IMR-90 (cell line): ENCODE results near the gene RBMS3. TPM values are rescaled to one million over a fixed set of nuclear protein-coding genes. Genes with fewer than 3 reads are reported as not detected.

ENCODE experiments used
- ATAC-seq: fragments of 200-7000 bp; cut with Tn5 transposase; 2 replicates; pipeline ENCODE4 v1.9.1; 2020; ENCODE audit warnings: low read depth, mild to moderate bottlenecking, moderate library complexity
- BruUV-seq: library from RNA; stranded (reverse); fragments of 400-500 nt; replicated peaks from 2 replicates; lab custom pipeline; 2021; lab: Mats Ljungman, UMichigan
- CTCF ChIA-PET: fragments of 300-600 bp; formaldehyde crosslinking; extraction: SDS; loops from one replicate; lab custom pipeline; 2021; ENCODE audit warnings: antibody characterized with exemption; lab: Yijun Ruan, JAX
- POLR2A ChIA-PET: fragments of 300-600 bp; sonication (Branson Sonifier 250); formaldehyde crosslinking; loops from one replicate; lab custom pipeline; 2022; ENCODE audit warnings: antibody characterized with exemption; ENCODE audit not compliant: unreplicated experiment; lab: Charles Lee
- DNase-seq: peaks from one replicate; pipeline ENCODE4 v3.0.0; 2013
- H2AFZ ChIP-seq: replicated peaks from 2 replicates; pipeline ENCODE3; 2013; ENCODE audit warnings: low read length, mild to moderate bottlenecking; ENCODE audit not compliant: poor library complexity
- H2AK5ac ChIP-seq: 2 replicates; pipeline ENCODE4 v1.6.1; 2013; ENCODE audit warnings: low read depth, low read length, inconsistent platforms
- H2AK9ac ChIP-seq: replicated peaks from 2 replicates; pipeline ENCODE3; 2013; ENCODE audit warnings: mild to moderate bottlenecking, low read depth, low read length, moderate library complexity; ENCODE audit not compliant: poor library complexity
- H2BK120ac ChIP-seq: 2 replicates; pipeline ENCODE4 v1.6.1; 2013; ENCODE audit warnings: low read depth, low read length, inconsistent platforms
- H2BK15ac ChIP-seq: 3 replicates; pipeline ENCODE4 v1.6.1; 2013; ENCODE audit warnings: low read depth, low read length, inconsistent platforms
- H2BK20ac ChIP-seq: 2 replicates; pipeline ENCODE4 v1.6.1; 2013; ENCODE audit warnings: low read depth, mild to moderate bottlenecking, inconsistent platforms, low read length, moderate library complexity
- H2BK5ac ChIP-seq: 2 replicates; pipeline ENCODE4 v1.6.1; 2013; ENCODE audit warnings: mild to moderate bottlenecking, low read depth, low read length, inconsistent platforms; ENCODE audit not compliant: poor library complexity, severe bottlenecking
- H3K14ac ChIP-seq: replicated peaks from 2 replicates; pipeline ENCODE4 v1.6.1; 2013; ENCODE audit warnings: low read depth, low read length, inconsistent platforms
- H3K18ac ChIP-seq: 2 replicates; pipeline ENCODE4 v1.6.1; 2013; ENCODE audit warnings: low read depth, low read length, control low read depth
- H3K23ac ChIP-seq: 2 replicates; pipeline ENCODE4 v1.6.1; 2013; ENCODE audit warnings: low read depth, low read length, inconsistent platforms
- H3K27ac ChIP-seq: 2 replicates; pipeline ENCODE4 v1.5.1; 2013; ENCODE audit warnings: mild to moderate bottlenecking, control low read depth, low read length; ENCODE audit not compliant: insufficient read depth
- H3K27me3 ChIP-seq: 2 replicates; pipeline ENCODE4 v1.6.1; 2013; ENCODE audit warnings: low read length; ENCODE audit not compliant: control insufficient read depth, insufficient read depth
- H3K36me3 ChIP-seq: 2 replicates; pipeline ENCODE4 v1.6.1; 2013; ENCODE audit warnings: low read length, mixed read lengths; ENCODE audit not compliant: control insufficient read depth, insufficient read depth
- H3K4ac ChIP-seq: 2 replicates; pipeline ENCODE4 v1.6.1; 2013; ENCODE audit warnings: low read depth, low read length, inconsistent platforms
- H3K4me1 ChIP-seq: 2 replicates; pipeline ENCODE4 v1.6.1; 2013; ENCODE audit warnings: low read length, mixed read lengths; ENCODE audit not compliant: control insufficient read depth, insufficient read depth
- H3K4me2 ChIP-seq: 2 replicates; pipeline ENCODE4 v1.6.1; 2013; ENCODE audit warnings: low read depth, mild to moderate bottlenecking, control low read depth, low read length, moderate library complexity
- H3K4me3 ChIP-seq: 2 replicates; pipeline ENCODE4 v1.5.1; 2013; ENCODE audit warnings: low read depth, mild to moderate bottlenecking, control low read depth, low read length, moderate library complexity; ENCODE audit not compliant: insufficient read depth
- H3K56ac ChIP-seq: 2 replicates; pipeline ENCODE4 v1.6.1; 2013; ENCODE audit warnings: low read length, inconsistent platforms; ENCODE audit not compliant: insufficient read depth; ENCODE audit errors: extremely low read depth
- H3K79me1 ChIP-seq, 2 experiments: 2 replicates each; pipeline ENCODE4 v1.6.1; 2013; ENCODE audit warnings: low read length in 2 of 2, inconsistent platforms in 1 of 2, low read depth in 1 of 2
- H3K9ac ChIP-seq: 2 replicates; pipeline ENCODE4 v1.6.1; 2013; ENCODE audit warnings: low read depth, low read length, control low read depth
- H3K9me1 ChIP-seq: 2 replicates; pipeline ENCODE4 v1.6.1; 2013; ENCODE audit warnings: low read length, inconsistent platforms; ENCODE audit not compliant: insufficient read depth
- H3K9me3 ChIP-seq: 2 replicates; pipeline ENCODE4 v1.6.1; 2013; ENCODE audit warnings: low read length; ENCODE audit not compliant: control insufficient read depth, insufficient read depth
- H4K20me1 ChIP-seq: 2 replicates; pipeline ENCODE4 v1.6.1; 2013; ENCODE audit warnings: low read length, inconsistent platforms; ENCODE audit not compliant: insufficient read depth
- H4K5ac ChIP-seq: 2 replicates; pipeline ENCODE4 v1.6.1; 2013; ENCODE audit warnings: mild to moderate bottlenecking, low read depth, low read length, control low read depth
- H4K8ac ChIP-seq, 2 experiments: 2 replicates each; pipeline ENCODE4 v1.6.1; 2013; ENCODE audit warnings: low read depth in 2 of 2, low read length in 2 of 2, control low read depth in 1 of 2, inconsistent platforms in 1 of 2
- H4K91ac ChIP-seq: 2 replicates; pipeline ENCODE4 v1.6.1; 2013; ENCODE audit warnings: low read depth, low read length, inconsistent platforms; ENCODE audit not compliant: insufficient read depth
- BHLHE40 ChIP-seq: fragments of 150-350 bp; IDR thresholded peaks from 2 replicates; pipeline ENCODE4 v1.6.1; 2016; ENCODE audit warnings: mild to moderate bottlenecking, low read depth, low read length
- CEBPB ChIP-seq: IDR thresholded peaks from 2 replicates; pipeline ENCODE4 v1.6.1; 2012; ENCODE audit warnings: low read depth, low read length, improper control_type of control experiment
- CHD1 ChIP-seq: IDR thresholded peaks from 2 replicates; pipeline ENCODE4 v1.6.1; 2012; ENCODE audit warnings: low read depth, low read length, improper control_type of control experiment
- FOS ChIP-seq: fragments of 150-350 bp; IDR thresholded peaks from 2 replicates; pipeline ENCODE4 v1.6.1; 2016; ENCODE audit warnings: low read depth, low read length
- MAFK ChIP-seq: IDR thresholded peaks from 2 replicates; pipeline ENCODE4 v1.6.1; 2012; ENCODE audit warnings: low read depth, low read length, improper control_type of control experiment
- MAZ ChIP-seq: IDR thresholded peaks from 2 replicates; pipeline ENCODE4 v1.6.1; 2012; ENCODE audit warnings: low read depth, mild to moderate bottlenecking, low read length, improper control_type of control experiment, moderate library complexity, borderline replicate concordance
- MXI1 ChIP-seq: IDR thresholded peaks from 2 replicates; pipeline ENCODE4 v1.6.1; 2012; ENCODE audit warnings: low read depth, mild to moderate bottlenecking, low read length, moderate library complexity, borderline replicate concordance
- NFE2L2 ChIP-seq: fragments of 150-350 bp; IDR thresholded peaks from 2 replicates; pipeline ENCODE4 v1.6.1; 2016; ENCODE audit warnings: low read depth, mild to moderate bottlenecking, low read length
- POLR2A ChIP-seq: IDR thresholded peaks from 2 replicates; pipeline ENCODE4 v1.6.1; 2012; ENCODE audit warnings: mild to moderate bottlenecking, low read depth, low read length
- RAD21 ChIP-seq: IDR thresholded peaks from 2 replicates; pipeline ENCODE4 v1.6.1; 2012; ENCODE audit warnings: low read length, improper control_type of control experiment
- RCOR1 ChIP-seq: IDR thresholded peaks from 2 replicates; pipeline ENCODE4 v1.6.1; 2012; ENCODE audit warnings: mild to moderate bottlenecking, low read length, improper control_type of control experiment; ENCODE audit not compliant: insufficient replicate concordance
- RFX5 ChIP-seq: IDR thresholded peaks from 2 replicates; pipeline ENCODE4 v1.8.0; 2012; ENCODE audit warnings: low read depth, mild to moderate bottlenecking, low read length, moderate library complexity
- SMC3 ChIP-seq: fragments of 150-350 bp; IDR thresholded peaks from 2 replicates; pipeline ENCODE4 v1.6.1; 2016; ENCODE audit warnings: low read depth, mild to moderate bottlenecking, antibody characterized with exemption, low read length, moderate library complexity
- dilution Hi-C: fragments of 300-500 bp; cut with HindIII; formaldehyde crosslinking; loops from one replicate; pipeline ENCODE4 v1.14.3; 2018; ENCODE audit warnings: low sequenced_read_pairs; ENCODE audit not compliant: unreplicated experiment
- in situ Hi-C: fragments of 300-500 bp; cut with MboI; formaldehyde crosslinking; loops from 3 replicates; pipeline ENCODE4 v1.14.3; 2019; ENCODE audit warnings: low sequenced_read_pairs, inconsistent platforms, mixed read lengths
- intact Hi-C: fragments of 100-400 bp; cut with micrococcal nuclease; formaldehyde crosslinking; loops from 2 replicates; pipeline ENCODE4 v1.10.0; 2022
- polyA plus RNA-seq, 3 experiments: library from polyadenylated mRNA; depleted of rRNA; stranded (reverse); fragments of >200 nt; gene quantifications; 2 replicates each; pipeline ENCODE4 v1.2.3, GENCODE V29; 2012; ENCODE audit warnings: low replicate concordance in 1 of 3
- total RNA-seq: library from RNA; depleted of rRNA; stranded (reverse); fragments of >200 nt; gene quantifications from 2 replicates; pipeline ENCODE4 v1.2.3, GENCODE V29; 2012
- TF ChIP-seq, protein P1 (sequence below): fragments of 150-350 bp; IDR thresholded peaks from 2 replicates; pipeline ENCODE4 v1.6.1; 2017; ENCODE audit warnings: mild to moderate bottlenecking, antibody characterized with exemption, low read length, low read depth
- TF ChIP-seq, protein P2 (sequence below): fragments of 150-350 bp; IDR thresholded peaks from 2 replicates; pipeline ENCODE4 v1.6.1; 2016; ENCODE audit warnings: low read depth, mild to moderate bottlenecking, low read length, moderate library complexity, borderline replicate concordance
- TF ChIP-seq, protein P3 (sequence below): conservative IDR thresholded peaks from 2 replicates; pipeline ENCODE4 v1.5.1; 2012; ENCODE audit warnings: mild to moderate bottlenecking, low read depth, low read length, improper control_type of control experiment

Gene RBMS3
- total and polyA plus RNA-seq, 2 of the 4 experiments (the other 2 are of a cell fraction): 15.2 to 127 TPM

DNA sequence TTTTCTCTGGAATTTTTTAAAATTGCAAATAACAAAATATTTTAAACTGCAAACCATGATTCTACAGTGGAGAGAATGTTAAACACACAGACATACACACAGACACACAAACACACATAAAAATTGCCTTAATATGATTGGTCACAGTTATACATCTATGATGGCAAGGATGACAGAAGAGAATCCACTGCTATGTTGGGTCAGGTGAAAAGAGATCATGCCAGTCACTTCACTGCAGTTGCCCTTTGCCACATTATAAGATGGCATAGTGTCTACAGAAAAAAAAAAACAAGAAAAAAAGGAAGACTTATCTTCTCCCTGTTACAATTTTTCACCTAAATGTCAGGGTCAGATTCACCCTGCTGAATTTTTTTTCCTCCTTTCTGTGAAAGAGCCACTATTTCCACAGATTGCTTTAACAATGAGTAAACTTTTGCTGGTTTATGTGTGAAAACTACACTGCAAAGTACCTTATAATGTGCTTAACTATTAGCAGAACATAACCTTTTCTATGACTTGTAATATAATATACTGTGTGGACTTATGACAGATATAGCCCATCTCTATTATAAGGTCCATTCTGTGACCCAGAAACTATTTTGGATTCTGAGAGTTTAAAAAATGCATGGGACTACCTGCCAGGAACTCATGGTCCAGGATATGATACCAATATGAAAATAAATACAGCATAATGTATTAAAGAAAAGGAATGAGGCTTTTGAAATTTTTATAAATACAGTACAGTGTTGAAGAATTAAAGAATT is 111.9 kb downstream of the RBMS3 start:
- Histone ChIP-seq H2AK9ac (no peak overlapping the region), H3K56ac (no peak overlapping the region), H2BK15ac (no peak overlapping the region), H3K27ac (no peak overlapping the region), H3K9me1 (no peaks in the 10 kb centered on the region), H3K4me3 (no peak overlapping the region), H3K23ac (no peak overlapping the region), H2BK120ac (no peak overlapping the region), H3K79me1 (peaks cover 23 to 35% of the 10 kb centered on the region in 2 experiments), H2BK20ac (no peak overlapping the region), H4K5ac (no peak overlapping the region), H4K91ac (no peak overlapping the region), H3K4ac (no peak overlapping the region), H3K14ac (no peak overlapping the region), H3K4me1 (peaks cover 2% of the 10 kb centered on the region; the same call in 1 of the 2 replicates), H3K9ac (no peak overlapping the region), H3K27me3 (no peaks in the 10 kb centered on the region), H2BK5ac (no peak overlapping the region), H3K4me2 (no peak overlapping the region), H3K18ac (no peak overlapping the region), H3K36me3 (peaks cover 1% of the 10 kb centered on the region; the same call in 1 of the 2 replicates), H3K9me3 (no peaks in the 10 kb centered on the region), H4K20me1 (peaks cover 5% of the 10 kb centered on the region; the same call in 1 of the 2 replicates), H2AK5ac (no peak overlapping the region), H2AFZ (no peak overlapping the region), H4K8ac (no peak overlapping the region)
- no peak for DNase-seq
- dilution Hi-C loops (no loop called here), in situ Hi-C loops (no loop called here), intact Hi-C loops (no loop called here)
- TF ChIP-seq RFX5: no peak
- no peak for TF ChIP-seq FOS
- no peak for TF ChIP-seq RAD21
- TF ChIP-seq RCOR1: no peak
- no peak for TF ChIP-seq MAFK
- TF ChIP-seq, protein P1, sequence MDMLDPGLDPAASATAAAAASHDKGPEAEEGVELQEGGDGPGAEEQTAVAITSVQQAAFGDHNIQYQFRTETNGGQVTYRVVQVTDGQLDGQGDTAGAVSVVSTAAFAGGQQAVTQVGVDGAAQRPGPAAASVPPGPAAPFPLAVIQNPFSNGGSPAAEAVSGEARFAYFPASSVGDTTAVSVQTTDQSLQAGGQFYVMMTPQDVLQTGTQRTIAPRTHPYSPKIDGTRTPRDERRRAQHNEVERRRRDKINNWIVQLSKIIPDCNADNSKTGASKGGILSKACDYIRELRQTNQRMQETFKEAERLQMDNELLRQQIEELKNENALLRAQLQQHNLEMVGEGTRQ: no peak
- TF ChIP-seq BHLHE40: no peak
- no peak for TF ChIP-seq MAZ
- TF ChIP-seq MXI1: no peak
- no peak for TF ChIP-seq POLR2A
- no peak for TF ChIP-seq SMC3
- TF ChIP-seq NFE2L2: no peak
- TF ChIP-seq CHD1: no peak
- TF ChIP-seq, protein P2, sequence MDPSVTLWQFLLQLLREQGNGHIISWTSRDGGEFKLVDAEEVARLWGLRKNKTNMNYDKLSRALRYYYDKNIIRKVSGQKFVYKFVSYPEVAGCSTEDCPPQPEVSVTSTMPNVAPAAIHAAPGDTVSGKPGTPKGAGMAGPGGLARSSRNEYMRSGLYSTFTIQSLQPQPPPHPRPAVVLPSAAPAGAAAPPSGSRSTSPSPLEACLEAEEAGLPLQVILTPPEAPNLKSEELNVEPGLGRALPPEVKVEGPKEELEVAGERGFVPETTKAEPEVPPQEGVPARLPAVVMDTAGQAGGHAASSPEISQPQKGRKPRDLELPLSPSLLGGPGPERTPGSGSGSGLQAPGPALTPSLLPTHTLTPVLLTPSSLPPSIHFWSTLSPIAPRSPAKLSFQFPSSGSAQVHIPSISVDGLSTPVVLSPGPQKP: no peak
- TF ChIP-seq CEBPB: no peak
- TF ChIP-seq, protein P3, sequence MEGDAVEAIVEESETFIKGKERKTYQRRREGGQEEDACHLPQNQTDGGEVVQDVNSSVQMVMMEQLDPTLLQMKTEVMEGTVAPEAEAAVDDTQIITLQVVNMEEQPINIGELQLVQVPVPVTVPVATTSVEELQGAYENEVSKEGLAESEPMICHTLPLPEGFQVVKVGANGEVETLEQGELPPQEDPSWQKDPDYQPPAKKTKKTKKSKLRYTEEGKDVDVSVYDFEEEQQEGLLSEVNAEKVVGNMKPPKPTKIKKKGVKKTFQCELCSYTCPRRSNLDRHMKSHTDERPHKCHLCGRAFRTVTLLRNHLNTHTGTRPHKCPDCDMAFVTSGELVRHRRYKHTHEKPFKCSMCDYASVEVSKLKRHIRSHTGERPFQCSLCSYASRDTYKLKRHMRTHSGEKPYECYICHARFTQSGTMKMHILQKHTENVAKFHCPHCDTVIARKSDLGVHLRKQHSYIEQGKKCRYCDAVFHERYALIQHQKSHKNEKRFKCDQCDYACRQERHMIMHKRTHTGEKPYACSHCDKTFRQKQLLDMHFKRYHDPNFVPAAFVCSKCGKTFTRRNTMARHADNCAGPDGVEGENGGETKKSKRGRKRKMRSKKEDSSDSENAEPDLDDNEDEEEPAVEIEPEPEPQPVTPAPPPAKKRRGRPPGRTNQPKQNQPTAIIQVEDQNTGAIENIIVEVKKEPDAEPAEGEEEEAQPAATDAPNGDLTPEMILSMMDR: no peak
- no peak for ATAC-seq
- ChIA-PET POLR2A (no interaction called here), CTCF (no interaction called here)
- no TSS peak for BruUV-seq
